ENCODE measurements around the gene FAU. TPM values are rescaled to one million over a fixed set of nuclear protein-coding genes. Genes with fewer than 3 reads are reported as not detected.

Gene FAU
- total and polyA plus RNA-seq, 4 donors, result 334 to 1,580 (median 978) TPM

DNA sequence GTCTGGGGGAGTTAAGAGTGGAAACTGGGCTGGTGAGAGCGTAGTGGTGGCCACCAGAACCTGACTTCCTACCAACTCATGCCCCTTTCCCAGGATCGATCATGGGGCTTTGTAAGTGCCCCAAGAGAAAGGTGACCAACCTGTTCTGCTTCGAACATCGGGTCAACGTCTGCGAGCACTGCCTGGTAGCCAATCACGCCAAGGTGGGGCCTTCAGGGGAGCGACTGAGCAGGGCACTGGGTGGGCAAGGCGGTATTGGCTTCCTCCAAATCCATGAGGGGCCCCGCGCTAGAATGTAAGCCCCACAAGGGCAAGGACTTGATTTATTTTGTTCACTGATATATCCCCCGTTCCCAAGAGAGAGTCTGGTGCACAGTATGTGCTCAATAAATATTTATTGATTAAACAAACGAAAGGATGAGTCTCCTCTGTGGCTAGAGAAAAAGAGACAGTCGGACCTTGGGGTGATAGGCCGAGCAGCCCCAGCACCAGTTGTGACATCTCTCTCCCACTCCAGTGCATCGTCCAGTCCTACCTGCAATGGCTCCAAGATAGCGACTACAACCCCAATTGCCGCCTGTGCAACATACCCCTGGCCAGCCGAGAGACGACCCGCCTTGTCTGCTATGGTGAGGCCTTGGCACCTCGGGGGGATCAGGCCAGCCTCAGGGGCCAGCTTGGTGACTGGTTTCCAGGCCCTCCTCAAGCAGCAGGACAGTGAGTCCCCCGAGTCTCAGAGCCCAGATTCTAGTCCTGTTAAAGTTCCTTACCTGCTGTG lies 37.1 kb downstream of the FAU start:
- H3K27ac ChIP-seq (ENCODE audit: low read depth in 1 of 2, low read length in 1 of 2), result peak overlapping the region; percentile 58 to 73
- H3K4me3 ChIP-seq, result peak overlapping the region; percentile 82
- no peaks in the 10 kb centered on the region for H3K27me3 ChIP-seq (ENCODE audit: control insufficient read depth in 3 of 3, insufficient read depth in 3 of 3, low read length in 2 of 3)
- peaks cover 4 to 39% (median 17%) of the 10 kb centered on the region in 4 donors for H3K36me3 ChIP-seq (ENCODE audit: control insufficient read depth in 4 of 4, insufficient read depth in 4 of 4, low read length in 4 of 4)
- 46 to 50% methylated on average over 23 of the region's 23 CpGs for WGBS, 2 donors
- no peaks in the 10 kb centered on the region for H3K9me3 ChIP-seq (ENCODE audit: control insufficient read depth in 4 of 4, insufficient read depth in 3 of 4, low read length in 3 of 4)
- ATAC-seq (ENCODE audit: insufficient read depth, low FRiP score) (no peak), DNase-seq (no peak)
- peak overlapping the region; percentile 69 to 92 for H3K9ac ChIP-seq (ENCODE audit: insufficient read depth in 1 of 2, low read length in 2 of 2)
- TF ChIP-seq, protein P1, sequence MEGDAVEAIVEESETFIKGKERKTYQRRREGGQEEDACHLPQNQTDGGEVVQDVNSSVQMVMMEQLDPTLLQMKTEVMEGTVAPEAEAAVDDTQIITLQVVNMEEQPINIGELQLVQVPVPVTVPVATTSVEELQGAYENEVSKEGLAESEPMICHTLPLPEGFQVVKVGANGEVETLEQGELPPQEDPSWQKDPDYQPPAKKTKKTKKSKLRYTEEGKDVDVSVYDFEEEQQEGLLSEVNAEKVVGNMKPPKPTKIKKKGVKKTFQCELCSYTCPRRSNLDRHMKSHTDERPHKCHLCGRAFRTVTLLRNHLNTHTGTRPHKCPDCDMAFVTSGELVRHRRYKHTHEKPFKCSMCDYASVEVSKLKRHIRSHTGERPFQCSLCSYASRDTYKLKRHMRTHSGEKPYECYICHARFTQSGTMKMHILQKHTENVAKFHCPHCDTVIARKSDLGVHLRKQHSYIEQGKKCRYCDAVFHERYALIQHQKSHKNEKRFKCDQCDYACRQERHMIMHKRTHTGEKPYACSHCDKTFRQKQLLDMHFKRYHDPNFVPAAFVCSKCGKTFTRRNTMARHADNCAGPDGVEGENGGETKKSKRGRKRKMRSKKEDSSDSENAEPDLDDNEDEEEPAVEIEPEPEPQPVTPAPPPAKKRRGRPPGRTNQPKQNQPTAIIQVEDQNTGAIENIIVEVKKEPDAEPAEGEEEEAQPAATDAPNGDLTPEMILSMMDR (IDR thresholded peaks at IDR 0.05; ENCODE audit: control extremely low read depth, extremely low read depth), result no peak
- H3K4me1 ChIP-seq (ENCODE audit: control insufficient read depth in 5 of 5, insufficient read depth in 5 of 5, low read length in 5 of 5), result peaks cover 0 to 22% (median 8%) of the 10 kb centered on the region in 5 donors

DNA sequence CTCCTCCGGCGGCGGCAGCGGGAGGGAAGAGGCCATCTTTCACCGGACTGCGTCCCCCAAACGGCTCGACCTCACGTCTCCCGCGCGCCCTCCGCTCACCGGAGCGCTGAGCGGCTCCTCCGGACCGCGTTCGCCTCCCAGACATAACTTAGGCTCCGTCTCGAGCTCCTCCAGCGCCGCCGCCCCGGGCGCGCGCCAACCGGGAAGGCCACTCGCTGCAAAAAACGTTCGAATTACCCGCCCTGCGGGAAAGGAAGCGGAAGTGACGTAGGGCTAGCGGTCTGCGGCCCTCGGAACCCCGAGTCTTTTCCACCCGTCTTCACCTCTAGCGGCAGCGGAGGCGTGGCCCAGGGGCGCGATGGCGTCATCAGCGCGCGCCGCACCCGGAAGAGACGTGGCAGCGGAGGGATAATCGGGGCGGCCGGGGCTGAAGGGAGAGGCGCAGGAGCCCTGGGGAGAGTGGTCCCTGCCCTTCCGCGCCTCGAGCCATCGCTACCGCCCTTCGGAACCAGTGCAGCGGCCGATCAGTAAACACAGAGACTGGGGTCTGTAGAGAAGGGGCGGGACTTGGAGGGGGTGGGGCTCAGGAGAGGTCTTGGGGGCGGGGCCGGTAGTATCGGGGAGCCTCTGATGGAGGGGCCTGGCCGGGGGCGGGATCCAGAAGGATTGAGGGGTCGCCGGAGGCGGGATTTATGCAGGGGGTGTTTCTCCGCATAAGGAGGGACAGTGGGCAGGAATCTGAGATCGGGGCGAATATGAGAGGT lies 37.9 kb downstream of the FAU start, which contains the start of the genes CDCA5 and ZFPL1:
Gene CDCA5 (minus strand): TSS at position 207 of the 764 bp plus-strand sequence. CDS start 62 bp downstream, at position 145.
Gene ZFPL1 (plus strand): TSS at position 389 of the 764 bp plus-strand sequence. CDS start 477 bp downstream, outside the sequence.
- H3K9ac ChIP-seq (ENCODE audit: insufficient read depth in 1 of 2, low read length in 2 of 2), result peak within 1 kb of the TSS; percentile 69 to 92
- TF ChIP-seq, protein P1 (IDR thresholded peaks at IDR 0.05; ENCODE audit: control extremely low read depth, extremely low read depth), result no peak

DNA sequence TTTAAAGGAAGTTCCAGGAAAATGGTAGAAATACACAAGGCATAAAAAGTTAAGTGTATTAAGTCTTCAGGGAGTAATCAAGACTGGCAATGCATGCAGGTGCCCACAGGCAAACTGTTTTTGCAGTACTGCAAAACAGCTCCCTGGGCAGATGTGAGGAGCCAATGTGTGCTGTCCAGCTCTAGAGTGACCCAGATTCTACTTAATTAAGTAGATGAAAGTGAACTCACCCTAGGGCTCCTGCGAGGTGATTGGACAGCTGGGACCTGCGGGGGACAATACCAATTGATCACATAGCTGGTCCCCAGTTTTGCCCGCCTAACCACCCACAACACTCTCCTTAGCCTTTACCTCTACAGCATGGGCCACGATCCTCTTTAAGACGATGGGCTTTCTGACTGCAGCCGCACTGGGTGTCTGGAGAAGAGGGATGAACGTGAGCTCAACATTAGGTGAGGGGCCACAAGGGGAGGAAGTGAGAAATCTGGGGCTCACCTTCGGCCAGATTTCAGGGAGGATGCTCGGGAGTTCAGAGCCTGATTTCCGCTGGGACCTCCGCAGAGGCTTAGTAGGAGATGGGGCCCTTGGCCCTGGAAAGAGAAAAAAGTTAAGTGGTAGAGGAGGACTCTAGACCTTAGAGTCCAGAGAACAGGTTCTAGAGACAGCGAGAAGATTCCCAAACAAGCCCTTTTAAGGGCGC lies 38.6 kb downstream of the FAU start:
- H3K4me1 ChIP-seq (ENCODE audit: control insufficient read depth in 5 of 5, insufficient read depth in 5 of 5, low read length in 5 of 5), result peaks cover 0 to 22% (median 8%) of the 10 kb centered on the region in 5 donors
- TF ChIP-seq, protein P1 (IDR thresholded peaks at IDR 0.05; ENCODE audit: control extremely low read depth, extremely low read depth), result no peak
- DNase-seq, result no peak
- peak overlapping the region in 1 of 2 donors; percentile 34 for H3K27ac ChIP-seq (ENCODE audit: low read depth in 1 of 2, low read length in 1 of 2)
- H3K9ac ChIP-seq (ENCODE audit: insufficient read depth in 1 of 2, low read length in 2 of 2), result peak overlapping the region; percentile 3 to 66
- WGBS, 2 donors, result 5 to 8% methylated on average over 12 to 13 of the region's 13 CpGs
- H3K9me3 ChIP-seq (ENCODE audit: control insufficient read depth in 4 of 4, insufficient read depth in 3 of 4, low read length in 3 of 4), result no peaks in the 10 kb centered on the region
- no peaks in the 10 kb centered on the region for H3K27me3 ChIP-seq (ENCODE audit: control insufficient read depth in 3 of 3, insufficient read depth in 3 of 3, low read length in 2 of 3)
- H3K4me3 ChIP-seq, result peak overlapping the region; percentile 39
- H3K36me3 ChIP-seq (ENCODE audit: control insufficient read depth in 4 of 4, insufficient read depth in 4 of 4, low read length in 4 of 4), result peaks cover 0 to 27% (median 16%) of the 10 kb centered on the region in 4 donors
- no peak for ATAC-seq (ENCODE audit: insufficient read depth, low FRiP score)

More for the DNA sequence above, 37.9 kb downstream of the FAU start, which contains the start of the genes CDCA5 and ZFPL1:
- 0% methylated on average over 77 to 79 of the region's 79 CpGs for WGBS, 2 donors
- H3K4me1 ChIP-seq (ENCODE audit: control insufficient read depth in 5 of 5, insufficient read depth in 5 of 5, low read length in 5 of 5), result peaks cover 0 to 22% (median 8%) of the 10 kb centered on the region in 5 donors
- peak; percentile 97 to 98 (median 97) for DNase-seq
- peak; percentile 93 for ATAC-seq (ENCODE audit: insufficient read depth, low FRiP score)
- H3K4me3 ChIP-seq, result peak within 1 kb of the TSS; percentile 82
- H3K27ac ChIP-seq (ENCODE audit: low read depth in 1 of 2, low read length in 1 of 2), result peak within 1 kb of the TSS; percentile 64 to 91
- H3K27me3 ChIP-seq (ENCODE audit: control insufficient read depth in 3 of 3, insufficient read depth in 3 of 3, low read length in 2 of 3), result no peaks in the 10 kb centered on the region
- no peaks in the 10 kb centered on the region for H3K9me3 ChIP-seq (ENCODE audit: control insufficient read depth in 4 of 4, insufficient read depth in 3 of 4, low read length in 3 of 4)
- H3K36me3 ChIP-seq (ENCODE audit: control insufficient read depth in 4 of 4, insufficient read depth in 4 of 4, low read length in 4 of 4), result peaks cover under 1 to 34% (median 18%) of the 10 kb centered on the region in 4 donors
